ENCODE data around the gene LRRC42. TPM values are rescaled to one million over a fixed set of nuclear protein-coding genes. Genes with fewer than 3 reads are reported as not detected.

The LRRC42 gene
- total RNA-seq, 2 experiments from 2014 or later, result 19.5 to 19.9 TPM

GRCh38 chr1:53927376-53927881 is 18.7 kb upstream of the LRRC42 start:
- ChIA-PET CTCF (interaction anchor here (0.8 kb wide), 1 partner anchor 14 kb away, joined by 3 read pairs; no protein-coding TSS in a partner anchor), POLR2A (no interaction called here)

GRCh38 chr1:53929246-53929960 is 16.7 kb upstream of the LRRC42 start:
- POLR2A ChIA-PET, result no interaction called here
- Mint-ChIP-seq H3K27ac (no peak overlapping the region), H3K4me1 (no peaks in the 10 kb centered on the region), H3K4me3 (no peak overlapping the region), H3K27me3 (no peaks in the 10 kb centered on the region), H3K9me3 (peaks cover 5% of the 10 kb centered on the region), H3K36me3 (ENCODE audit: low read depth) (peaks cover 70% of the 10 kb centered on the region)
- DNase-seq, result no peak
- CTCF ChIA-PET, result interaction anchor here (0.9 kb wide), 1 partner anchor 8 kb away, joined by 3 read pairs; no protein-coding TSS in a partner anchor

More at GRCh38 chr1:53927376-53927881, 18.7 kb upstream of the LRRC42 start:
- H3K27me3 Mint-ChIP-seq, result no peaks in the 10 kb centered on the region
- no peak for DNase-seq
- H3K27ac Mint-ChIP-seq, result no peak overlapping the region
- H3K36me3 Mint-ChIP-seq (ENCODE audit: low read depth), result peaks cover 58% of the 10 kb centered on the region
- no peaks in the 10 kb centered on the region for H3K4me1 Mint-ChIP-seq
- peaks cover 2% of the 10 kb centered on the region for H3K9me3 Mint-ChIP-seq
- no peak overlapping the region for H3K4me3 Mint-ChIP-seq

- no peak for DNase-seq
- Mint-ChIP-seq H3K27me3 (no peaks in the 10 kb centered on the region), H3K9me3 (peaks cover 12% of the 10 kb centered on the region), H3K36me3 (ENCODE audit: low read depth) (peaks cover 78% of the 10 kb centered on the region), H3K4me1 (no peaks in the 10 kb centered on the region), H3K27ac (no peak overlapping the region), H3K4me3 (no peak overlapping the region)
- CTCF ChIA-PET, result interaction anchor here (0.7 to 0.8 kb wide), 2 partner anchors 11 kb away, joined by 3 read pairs; no protein-coding TSS in a partner anchor
- POLR2A ChIA-PET, result no interaction called here
Observed at GRCh38 chr1:53930932-53931331, 15.2 kb upstream of the LRRC42 start.

- CTCF ChIA-PET, result no interaction called here
- H3K9me3 Mint-ChIP-seq, result peaks cover 12% of the 10 kb centered on the region
- H3K4me1 Mint-ChIP-seq, result no peaks in the 10 kb centered on the region
- H3K27ac Mint-ChIP-seq, result no peak overlapping the region
- no peak overlapping the region for H3K4me3 Mint-ChIP-seq
- no peak for DNase-seq
- H3K27me3 Mint-ChIP-seq, result no peaks in the 10 kb centered on the region
- peaks cover 80% of the 10 kb centered on the region for H3K36me3 Mint-ChIP-seq (ENCODE audit: low read depth)
- POLR2A ChIA-PET, result no interaction called here
Observed at GRCh38 chr1:53931523-53931922, 14.6 kb upstream of the LRRC42 start.

- peaks cover 79% of the 10 kb centered on the region for H3K36me3 Mint-ChIP-seq (ENCODE audit: low read depth)
- DNase-seq, result no peak
- CTCF ChIA-PET, result interaction anchor here (0.6 to 1.5 kb wide), 3 partner anchors 10 to 17 kb away, joined by 3 read pairs; partner anchors contain the start of gene IFT25
Observed at GRCh38 chr1:53934170-53934765, 11.9 kb upstream of the LRRC42 start.

GRCh38 chr1:53936430-53936829 is 9.7 kb upstream of the LRRC42 start:
- H3K27me3 Mint-ChIP-seq, result no peaks in the 10 kb centered on the region
- H3K4me1 Mint-ChIP-seq, result peaks cover 10% of the 10 kb centered on the region
- ChIA-PET CTCF (interaction anchor here (0.6 to 1.4 kb wide), 3 partner anchors 9 to 377 kb away, joined by 3 to 5 read pairs (median 3); partner anchors contain the start of gene IFT25), POLR2A (interaction anchor here (0.7 kb wide), 1 partner anchor 40 kb away, joined by 4 read pairs; no protein-coding TSS in a partner anchor)
- H3K4me3 Mint-ChIP-seq, result no peak overlapping the region
- no peak for DNase-seq
- peaks cover 77% of the 10 kb centered on the region for H3K36me3 Mint-ChIP-seq (ENCODE audit: low read depth)
- peaks cover 12% of the 10 kb centered on the region for H3K9me3 Mint-ChIP-seq
- peak overlapping the region; percentile 6 for H3K27ac Mint-ChIP-seq

More at GRCh38 chr1:53934170-53934765, 11.9 kb upstream of the LRRC42 start:
- peaks cover 4% of the 10 kb centered on the region for H3K4me1 Mint-ChIP-seq
- POLR2A ChIA-PET, result no interaction called here
- no peak overlapping the region for H3K4me3 Mint-ChIP-seq
- no peak overlapping the region for H3K27ac Mint-ChIP-seq
- H3K27me3 Mint-ChIP-seq, result no peaks in the 10 kb centered on the region
- H3K9me3 Mint-ChIP-seq, result peaks cover 12% of the 10 kb centered on the region

- CTCF ChIA-PET, result interaction anchor here (0.9 to 1.0 kb wide), 2 partner anchors 10 to 38 kb away, joined by 3 read pairs; no protein-coding TSS in a partner anchor
- Mint-ChIP-seq H3K27ac (no peak overlapping the region), H3K9me3 (peaks cover 10% of the 10 kb centered on the region), H3K27me3 (no peaks in the 10 kb centered on the region), H3K4me1 (peaks cover 23% of the 10 kb centered on the region), H3K4me3 (no peak overlapping the region), H3K36me3 (ENCODE audit: low read depth) (peaks cover 72% of the 10 kb centered on the region)
- DNase-seq, result no peak
- POLR2A ChIA-PET, result no interaction called here
Observed at GRCh38 chr1:53938136-53938830, 7.9 kb upstream of the LRRC42 start.

GRCh38 chr1:53942127-53942957 is 3.8 kb upstream of the LRRC42 start:
- Mint-ChIP-seq H3K4me3 (no peak overlapping the region), H3K27me3 (no peaks in the 10 kb centered on the region), H3K36me3 (ENCODE audit: low read depth) (peaks cover 46% of the 10 kb centered on the region), H3K9me3 (no peaks in the 10 kb centered on the region), H3K4me1 (peaks cover 48% of the 10 kb centered on the region), H3K27ac (no peak overlapping the region)
- ChIA-PET CTCF (interaction anchor here (1.1 to 3.7 kb wide), 4 partner anchors 12 to 52 kb away, joined by 3 to 13 read pairs (median 4); partner anchors contain the start of gene YIPF1), POLR2A (no interaction called here)
- DNase-seq, result no peak

- ChIA-PET CTCF (interaction anchor here (1.5 to 3.7 kb wide), 2 partner anchors 13 to 18 kb away, joined by 3 to 13 read pairs; no protein-coding TSS in a partner anchor), POLR2A (no interaction called here)
- Mint-ChIP-seq H3K4me3 (no peak overlapping the region), H3K27ac (no peak overlapping the region), H3K36me3 (ENCODE audit: low read depth) (peaks cover 39% of the 10 kb centered on the region), H3K27me3 (no peaks in the 10 kb centered on the region), H3K9me3 (no peaks in the 10 kb centered on the region), H3K4me1 (peaks cover 54% of the 10 kb centered on the region)
- no peak for DNase-seq
Observed at GRCh38 chr1:53943090-53943489, 3.1 kb upstream of the LRRC42 start.

GRCh38 chr1:53943490-53944043 is 2.6 kb upstream of the LRRC42 start:
- H3K36me3 Mint-ChIP-seq (ENCODE audit: low read depth), result peaks cover 35% of the 10 kb centered on the region
- ChIA-PET POLR2A (no interaction called here), CTCF (interaction anchor here (0.9 to 3.7 kb wide), 2 partner anchors 19 to 156 kb away, joined by 3 to 13 read pairs; no protein-coding TSS in a partner anchor)
- H3K27me3 Mint-ChIP-seq, result no peaks in the 10 kb centered on the region
- peak overlapping the region; percentile 98 for H3K4me3 Mint-ChIP-seq
- H3K4me1 Mint-ChIP-seq, result peaks cover 57% of the 10 kb centered on the region
- peak overlapping the region; percentile 39 for H3K27ac Mint-ChIP-seq
- no peaks in the 10 kb centered on the region for H3K9me3 Mint-ChIP-seq
- no peak for DNase-seq

GRCh38 chr1:53944469-53945182 is 1.5 kb upstream of the LRRC42 start:
- peak overlapping the region; percentile 97 for H3K27ac Mint-ChIP-seq
- H3K4me1 Mint-ChIP-seq, result peaks cover 56% of the 10 kb centered on the region
- H3K9me3 Mint-ChIP-seq, result no peaks in the 10 kb centered on the region
- no peaks in the 10 kb centered on the region for H3K27me3 Mint-ChIP-seq
- peak overlapping the region; percentile 98 for H3K4me3 Mint-ChIP-seq
- H3K36me3 Mint-ChIP-seq (ENCODE audit: low read depth), result peaks cover 27% of the 10 kb centered on the region
- ChIA-PET POLR2A (no interaction called here), CTCF (interaction anchor here (0.9 to 3.7 kb wide), 5 partner anchors 8 to 157 kb away, joined by 3 to 13 read pairs (median 3); no protein-coding TSS in a partner anchor)
- no peak for DNase-seq
